HCT116 (cell line): Measurements from ENCODE around the gene CACNA1E. TPM values are rescaled to one million over a fixed set of nuclear protein-coding genes. Genes with fewer than 3 reads are reported as not detected.

Experiments used
- ATAC-seq: fragments of 200-7000 bp; cut with Tn5 transposase; 2 replicates; pipeline ENCODE4 v1.9.1; 2020; ENCODE audit warnings: mild to moderate bottlenecking, moderate library complexity
- BruUV-seq: library from RNA; stranded (reverse); fragments of 400-500 nt; replicated peaks from 2 replicates; lab custom pipeline; 2021; lab: Mats Ljungman, UMichigan
- CTCF ChIA-PET: fragments of 300-600 bp; sonication (Branson Sonifier 250); formaldehyde crosslinking; loops from one replicate; lab custom pipeline; 2021; ENCODE audit warnings: antibody characterized with exemption; lab: Charles Lee
- POLR2A ChIA-PET: fragments of 300-600, 350-600 bp; sonication (Branson Sonifier 250); formaldehyde crosslinking; loops from one replicate; lab custom pipeline; 2021; ENCODE audit warnings: antibody characterized with exemption; lab: Charles Lee
- RAD21 ChIA-PET, 2 experiments: fragments of 300-600 bp; sonication (Branson Sonifier 250); formaldehyde crosslinking; loops; one replicate each; lab custom pipeline; 2023; ENCODE audit warnings: low total read pairs in 2 of 2; ENCODE audit not compliant: uncharacterized antibody in 2 of 2, unreplicated experiment in 2 of 2, low non-redundant PET in 1 of 2; lab: Charles Lee
- DNase-seq: peaks from one replicate; pipeline ENCODE4 v3.0.0-alpha.2; 2010; ENCODE audit warnings: low read depth, low spot score
- H2AFZ ChIP-seq: fragments of 200-600 bp; shearing (Covaris generic), sonication (generic); 2 replicates; pipeline ENCODE4 v1.6.1; 2017; ENCODE audit warnings: low read depth, mixed run types, mixed read lengths, antibody characterized with exemption, low read length; ENCODE audit not compliant: poor library complexity, severe bottlenecking
- H3K27ac ChIP-seq: 2 replicates; pipeline ENCODE4 v1.5.1; 2012; ENCODE audit warnings: low read depth, low read length
- H3K27me3 ChIP-seq: fragments of 200-600 bp; sonication (generic); 2 replicates; pipeline ENCODE4 v1.6.1; 2016; ENCODE audit warnings: mixed run types, low read length, mixed read lengths; ENCODE audit not compliant: insufficient read depth
- H3K36me3 ChIP-seq, 2 experiments: fragments of 200-500 bp in 1 of 2; fragments of 200-600 bp in 1 of 2; sonication (Bioruptor generic) in 1 of 2; sonication (generic) in 1 of 2; 2 replicates each; pipeline versions ENCODE4 v1.5.1 to v1.6.1; 2014 to 2016; ENCODE audit warnings: low read length in 2 of 2, inconsistent platforms in 1 of 2, mixed read lengths in 1 of 2, mixed run types in 1 of 2; ENCODE audit not compliant: insufficient read depth in 2 of 2, control insufficient read depth in 1 of 2
- H3K4me1 ChIP-seq, 2 experiments: fragments of 200-600 bp in 1 of 2; sonication (generic) in 1 of 2; 2 replicates each; pipeline versions ENCODE4 v1.5.1 to v1.6.1; 2012 to 2017; ENCODE audit warnings: low read length in 2 of 2, inconsistent platforms in 1 of 2, mild to moderate bottlenecking in 1 of 2, mixed read lengths in 1 of 2, mixed run types in 1 of 2, moderate library complexity in 1 of 2; ENCODE audit not compliant: insufficient read depth in 2 of 2, control insufficient read depth in 1 of 2
- H3K4me2 ChIP-seq: fragments of 200-600 bp; sonication (generic); 2 replicates; pipeline ENCODE4 v1.6.1; 2017; ENCODE audit warnings: mixed run types, low read length, mixed read lengths
- H3K4me3 ChIP-seq, 2 experiments: fragments of 200-600 bp in 1 of 2; sonication (generic) in 1 of 2; replicated peaks in 1 of 2; 2 replicates each; pipeline ENCODE4 v1.5.1; 2011 to 2016; ENCODE audit warnings: low read length in 2 of 2, control low read depth in 1 of 2, low read depth in 1 of 2, mild to moderate bottlenecking in 1 of 2, mixed read lengths in 1 of 2, mixed run types in 1 of 2
- H3K79me2 ChIP-seq: fragments of 200-600 bp; sonication (generic); 2 replicates; pipeline ENCODE4 v1.6.1; 2017; ENCODE audit warnings: mild to moderate bottlenecking, mixed run types, low read length, moderate library complexity, mixed read lengths; ENCODE audit not compliant: insufficient read depth
- H3K9ac ChIP-seq: fragments of 200-600 bp; sonication (generic); 2 replicates; pipeline ENCODE4 v1.6.1; 2016; ENCODE audit warnings: low read length, mixed read lengths
- H3K9me2 ChIP-seq: fragments of 200-600 bp; sonication (generic), shearing (Covaris generic); 2 replicates; pipeline ENCODE4 v1.6.1; 2017; ENCODE audit warnings: mixed run types, mild to moderate bottlenecking, moderate library complexity; ENCODE audit not compliant: insufficient read depth
- H3K9me3 ChIP-seq, 2 experiments: fragments of 200-500 bp in 1 of 2; fragments of 200-600 bp in 1 of 2; sonication (Bioruptor generic) in 1 of 2; sonication (generic) in 1 of 2; 2 replicates each; pipeline ENCODE4 v1.6.1; 2014 to 2017; ENCODE audit warnings: low read length in 2 of 2, mixed read lengths in 2 of 2, inconsistent platforms in 1 of 2, low read depth in 1 of 2, mild to moderate bottlenecking in 1 of 2, mixed run types in 1 of 2, moderate library complexity in 1 of 2; ENCODE audit not compliant: control insufficient read depth in 1 of 2, insufficient read depth in 1 of 2
- H4K20me1 ChIP-seq: fragments of 200-600 bp; sonication (generic), shearing (Covaris generic); 2 replicates; pipeline ENCODE4 v1.6.1; 2017; ENCODE audit warnings: mixed run types, mild to moderate bottlenecking, moderate library complexity; ENCODE audit not compliant: insufficient read depth
- ATF3 ChIP-seq: IDR thresholded peaks from 2 replicates; pipeline ENCODE4 v1.6.1; 2012
- CBX3 ChIP-seq: IDR thresholded peaks from 2 replicates; pipeline ENCODE4 v1.6.1; 2012; ENCODE audit warnings: low read depth
- EZH2 ChIP-seq: fragments of 200-600 bp; sonication (generic); IDR thresholded peaks from 2 replicates; pipeline ENCODE4 v1.6.1; 2017; ENCODE audit warnings: antibody characterized with exemption, mixed run types
- EZH2phosphoT487 ChIP-seq: fragments of 200-600 bp; IDR thresholded peaks from 2 replicates; pipeline ENCODE4 v1.6.1; 2018; ENCODE audit warnings: antibody characterized with exemption, borderline replicate concordance
- JUND ChIP-seq: IDR thresholded peaks from 2 replicates; pipeline ENCODE4 v1.6.1; 2012
- POLR2A ChIP-seq: IDR thresholded peaks from 2 replicates; pipeline ENCODE4 v1.7.0; 2011; ENCODE audit warnings: borderline replicate concordance; ENCODE audit not compliant: insufficient read depth, insufficient read length; ENCODE audit errors: extremely low read depth
- RAD21 ChIP-seq: IDR thresholded peaks from 2 replicates; pipeline ENCODE4 v1.6.1; 2012; ENCODE audit warnings: low read depth, mild to moderate bottlenecking
- SIN3A ChIP-seq: IDR thresholded peaks from 2 replicates; pipeline ENCODE4 v1.6.1; 2012; ENCODE audit warnings: low read depth
- SP1 ChIP-seq: IDR thresholded peaks from 2 replicates; pipeline ENCODE4 v1.6.1; 2012; ENCODE audit warnings: low read depth
- intact Hi-C: fragments of 100-400 bp; cut with micrococcal nuclease; formaldehyde crosslinking; loops from 2 replicates; pipeline ENCODE4 v1.10.0; 2022
- total RNA-seq: library from RNA; stranded (reverse); gene quantifications from one replicate; pipeline ENCODE4 v1.2.1, GENCODE V29; 2021; ENCODE audit not compliant: unreplicated experiment
- TF ChIP-seq, protein P1 (sequence below): IDR thresholded peaks from 2 replicates; pipeline ENCODE4 v1.6.1; 2011; ENCODE audit warnings: mild to moderate bottlenecking, low read length, moderate library complexity; ENCODE audit not compliant: insufficient replicate concordance; ENCODE audit errors: extremely low read depth
- TF ChIP-seq, protein P2 (sequence below), 3 experiments: fragments of 200-600 bp in 1 of 3; sonication (generic) in 1 of 3; IDR thresholded peaks in 2 of 3; conservative IDR thresholded peaks in 1 of 3; 2 replicates each; pipeline ENCODE4 v1.5.1; 2012 to 2017; ENCODE audit warnings: low read depth in 2 of 3, low read length in 2 of 3, antibody characterized with exemption in 1 of 3, borderline replicate concordance in 1 of 3, control low read depth in 1 of 3, mild to moderate bottlenecking in 1 of 3, mixed read lengths in 1 of 3, mixed run types in 1 of 3, moderate library complexity in 1 of 3; ENCODE audit not compliant: insufficient read depth in 1 of 3

Gene CACNA1E
- total RNA-seq, 1 experiment from 2014 or later: 0.02 TPM

DNA sequence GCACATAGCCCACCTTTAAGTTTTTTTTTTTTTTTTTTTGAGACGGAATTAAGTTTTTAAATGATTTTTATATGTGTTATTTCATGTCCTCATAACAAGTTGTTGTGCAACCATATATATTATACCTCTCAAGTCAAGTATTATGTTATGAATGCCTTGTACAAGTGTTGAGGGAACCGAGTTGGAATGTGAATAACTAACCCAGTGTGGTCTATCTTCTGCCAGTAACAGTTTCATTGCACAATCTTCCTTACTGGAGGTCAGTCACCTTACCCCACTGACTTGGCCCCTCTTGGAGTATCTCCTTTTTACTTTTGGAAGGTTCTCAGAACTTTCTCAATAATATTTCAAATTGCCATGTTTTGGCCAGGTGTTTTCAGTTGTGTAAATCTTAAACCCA lies 201.9 kb downstream of the CACNA1E start:
- no peaks in the 10 kb centered on the region for H3K36me3 ChIP-seq
- H3K9ac ChIP-seq: no peak overlapping the region
- H4K20me1 ChIP-seq: no peaks in the 10 kb centered on the region
- no peaks in the 10 kb centered on the region for H3K9me2 ChIP-seq
- H3K9me3 ChIP-seq: no peaks in the 10 kb centered on the region
- no peak overlapping the region for H3K4me3 ChIP-seq
- intact Hi-C loops: no loop called here
- no TSS peak for BruUV-seq
- H3K27ac ChIP-seq: no peak overlapping the region
- TF ChIP-seq EZH2 (no peak), CBX3 (no peak), SIN3A (no peak), JUND (no peak), POLR2A (no peak), SP1 (no peak), EZH2phosphoT487 (no peak), ATF3 (no peak), RAD21 (no peak)
- TF ChIP-seq, protein P1, sequence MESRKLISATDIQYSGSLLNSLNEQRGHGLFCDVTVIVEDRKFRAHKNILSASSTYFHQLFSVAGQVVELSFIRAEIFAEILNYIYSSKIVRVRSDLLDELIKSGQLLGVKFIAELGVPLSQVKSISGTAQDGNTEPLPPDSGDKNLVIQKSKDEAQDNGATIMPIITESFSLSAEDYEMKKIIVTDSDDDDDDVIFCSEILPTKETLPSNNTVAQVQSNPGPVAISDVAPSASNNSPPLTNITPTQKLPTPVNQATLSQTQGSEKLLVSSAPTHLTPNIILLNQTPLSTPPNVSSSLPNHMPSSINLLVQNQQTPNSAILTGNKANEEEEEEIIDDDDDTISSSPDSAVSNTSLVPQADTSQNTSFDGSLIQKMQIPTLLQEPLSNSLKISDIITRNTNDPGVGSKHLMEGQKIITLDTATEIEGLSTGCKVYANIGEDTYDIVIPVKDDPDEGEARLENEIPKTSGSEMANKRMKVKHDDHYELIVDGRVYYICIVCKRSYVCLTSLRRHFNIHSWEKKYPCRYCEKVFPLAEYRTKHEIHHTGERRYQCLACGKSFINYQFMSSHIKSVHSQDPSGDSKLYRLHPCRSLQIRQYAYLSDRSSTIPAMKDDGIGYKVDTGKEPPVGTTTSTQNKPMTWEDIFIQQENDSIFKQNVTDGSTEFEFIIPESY: no peak
- TF ChIP-seq, protein P2, sequence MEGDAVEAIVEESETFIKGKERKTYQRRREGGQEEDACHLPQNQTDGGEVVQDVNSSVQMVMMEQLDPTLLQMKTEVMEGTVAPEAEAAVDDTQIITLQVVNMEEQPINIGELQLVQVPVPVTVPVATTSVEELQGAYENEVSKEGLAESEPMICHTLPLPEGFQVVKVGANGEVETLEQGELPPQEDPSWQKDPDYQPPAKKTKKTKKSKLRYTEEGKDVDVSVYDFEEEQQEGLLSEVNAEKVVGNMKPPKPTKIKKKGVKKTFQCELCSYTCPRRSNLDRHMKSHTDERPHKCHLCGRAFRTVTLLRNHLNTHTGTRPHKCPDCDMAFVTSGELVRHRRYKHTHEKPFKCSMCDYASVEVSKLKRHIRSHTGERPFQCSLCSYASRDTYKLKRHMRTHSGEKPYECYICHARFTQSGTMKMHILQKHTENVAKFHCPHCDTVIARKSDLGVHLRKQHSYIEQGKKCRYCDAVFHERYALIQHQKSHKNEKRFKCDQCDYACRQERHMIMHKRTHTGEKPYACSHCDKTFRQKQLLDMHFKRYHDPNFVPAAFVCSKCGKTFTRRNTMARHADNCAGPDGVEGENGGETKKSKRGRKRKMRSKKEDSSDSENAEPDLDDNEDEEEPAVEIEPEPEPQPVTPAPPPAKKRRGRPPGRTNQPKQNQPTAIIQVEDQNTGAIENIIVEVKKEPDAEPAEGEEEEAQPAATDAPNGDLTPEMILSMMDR (IDR thresholded peaks at IDR 0.05 in 2 of 3, conservative IDR thresholded peaks at IDR 0.05 in 1 of 3; ENCODE audit: borderline replicate concordance in 1 of 3, insufficient read depth in 1 of 3, low read depth in 2 of 3, low read length in 2 of 3): no peak
- TF ChIP-seq, all 23 proteins: peak for 0
- ChIA-PET CTCF (no interaction called here), RAD21 (no interaction called here), POLR2A (no interaction called here)
- DNase-seq (no peak), ATAC-seq (no peak)
- Histone ChIP-seq H3K27me3 (peaks cover 12% of the 10 kb centered on the region), H2AFZ (no peak overlapping the region), H3K79me2 (no peaks in the 10 kb centered on the region), H3K4me2 (no peak overlapping the region), H3K4me1 (no peaks in the 10 kb centered on the region)
